NK-92 treated with Interleukin-12 subunit alpha and Interleukin-12 subunit beta, amount 100 ng/mL, for 24 hours (cell line): ENCODE data around the gene TBC1D3B.
"Not testable (repeated sequence)": the region's sequence is repeated elsewhere in the genome, so short reads cannot be mapped to it uniquely, and the experiment has no call there.

Experiments used
- DNase-seq: peaks from one replicate; lab custom pipeline; 2025; lab: John Stamatoyannopoulos, UW

The TBC1D3B gene

DNA sequence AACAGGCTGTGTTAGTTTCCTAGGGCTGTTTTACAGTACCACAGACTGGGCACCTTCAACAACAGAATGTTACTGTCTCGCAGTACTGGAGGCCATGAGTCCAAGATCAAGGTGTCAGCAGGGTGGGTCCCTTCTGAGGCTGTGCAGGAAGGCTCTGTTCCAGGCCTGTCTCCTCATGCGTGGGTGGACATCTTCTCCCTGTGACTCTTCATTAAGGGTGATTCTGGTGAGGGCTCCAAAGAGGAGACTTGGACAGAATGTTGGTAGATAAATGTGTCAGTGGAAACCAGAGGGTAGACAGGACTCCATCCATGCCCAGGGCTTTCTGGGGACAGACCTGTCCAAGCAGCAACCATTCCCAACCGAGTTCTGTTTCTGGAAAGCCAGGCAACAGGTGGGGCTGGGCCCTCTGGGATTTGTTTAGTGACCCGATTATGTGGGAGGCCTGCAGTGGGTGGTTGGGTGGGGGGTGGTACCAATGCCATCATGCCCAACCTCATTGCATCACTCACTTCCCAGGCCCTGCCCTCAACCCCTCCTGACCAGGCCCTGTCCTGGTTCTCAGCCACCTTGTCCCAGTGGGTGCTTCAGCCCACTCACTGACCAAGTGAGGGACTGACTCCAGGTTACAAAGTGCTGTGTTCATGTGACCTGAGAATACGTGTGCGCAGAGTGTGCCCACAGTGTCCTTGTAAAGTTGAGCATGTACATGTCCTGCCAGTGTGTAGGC lies 5.2 kb upstream of the TBC1D3B start:
- not testable (repeated sequence) for DNase-seq

DNA sequence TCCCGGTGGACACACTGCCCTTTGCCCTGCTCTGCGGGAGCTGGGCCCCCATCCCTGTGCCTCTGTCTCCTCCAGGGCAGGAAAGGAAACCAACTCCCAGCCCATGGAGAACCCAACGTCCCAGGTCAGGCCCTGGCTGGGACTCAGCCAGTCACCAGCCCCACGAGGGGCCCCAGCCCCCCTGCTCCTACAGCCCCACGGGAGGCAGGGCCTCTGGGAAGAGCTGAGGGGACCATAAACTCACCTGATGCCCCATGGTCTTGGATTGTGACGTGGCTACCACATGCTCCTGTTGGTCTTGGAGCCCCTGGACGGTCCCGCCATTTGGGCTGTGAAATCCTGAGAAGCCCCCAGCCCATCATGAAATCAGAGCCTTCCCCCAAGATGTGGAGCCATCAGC lies 7.6 kb downstream of the TBC1D3B start:
- not testable (repeated sequence) for DNase-seq

DNA sequence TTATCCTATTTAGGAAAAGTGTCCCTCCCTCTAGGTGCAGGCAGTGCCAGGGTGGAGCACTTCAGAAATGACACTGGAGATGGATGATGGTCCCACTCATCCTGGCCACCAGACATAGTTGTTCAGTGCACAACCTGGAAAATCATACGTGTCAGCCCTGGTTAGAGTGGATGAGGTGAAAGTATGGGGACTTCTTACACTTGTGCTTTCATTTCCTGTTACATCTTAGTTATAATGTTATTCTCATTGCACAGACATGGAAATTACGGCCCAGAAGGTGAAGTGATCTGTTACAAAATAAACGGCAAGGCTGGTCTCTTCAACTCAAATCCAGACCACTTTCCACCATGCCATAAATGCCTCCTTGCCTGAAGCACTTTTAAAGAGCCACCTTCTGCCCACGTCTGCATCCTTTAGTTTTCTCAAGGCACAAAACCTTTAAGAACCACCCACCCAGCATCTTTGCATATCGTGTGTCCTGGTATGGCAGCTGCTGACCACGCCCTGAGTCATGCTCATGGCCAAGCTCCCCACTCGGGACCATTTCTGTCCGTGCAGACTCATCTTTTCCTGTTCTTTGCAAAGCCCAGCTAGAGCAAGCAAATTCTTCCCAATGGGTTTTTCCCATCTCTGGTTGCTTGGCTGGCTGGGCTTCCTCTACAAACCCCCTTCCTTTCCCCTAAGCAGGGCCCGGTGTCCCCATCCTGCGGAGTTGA lies 22.4 kb downstream of the TBC1D3B start:
- peak; percentile 5 for DNase-seq

DNA sequence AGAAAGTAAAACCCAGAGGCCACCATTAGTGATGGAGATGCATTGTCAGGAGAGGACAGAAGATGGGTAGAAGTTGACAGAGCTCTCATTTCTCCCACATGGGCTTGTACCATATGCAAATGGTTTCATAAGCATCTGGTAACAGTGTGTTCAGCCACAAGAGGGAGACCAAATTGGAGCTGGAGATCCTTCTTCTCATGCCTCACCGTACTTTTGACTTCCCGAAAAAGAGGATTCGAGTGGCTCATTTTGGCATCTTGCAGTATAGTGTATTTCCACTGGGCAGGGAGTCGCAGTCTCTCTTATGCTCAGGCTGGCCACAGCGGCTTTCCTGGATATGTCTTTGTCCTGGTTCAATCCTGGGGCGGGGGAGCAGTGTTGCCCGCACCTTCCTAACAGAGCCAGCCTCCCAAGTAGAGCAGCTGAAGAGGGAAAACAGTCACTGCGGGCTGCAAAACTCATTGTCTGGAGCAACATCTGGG lies 23.8 kb downstream of the TBC1D3B start:
- DNase-seq: no peak

DNA sequence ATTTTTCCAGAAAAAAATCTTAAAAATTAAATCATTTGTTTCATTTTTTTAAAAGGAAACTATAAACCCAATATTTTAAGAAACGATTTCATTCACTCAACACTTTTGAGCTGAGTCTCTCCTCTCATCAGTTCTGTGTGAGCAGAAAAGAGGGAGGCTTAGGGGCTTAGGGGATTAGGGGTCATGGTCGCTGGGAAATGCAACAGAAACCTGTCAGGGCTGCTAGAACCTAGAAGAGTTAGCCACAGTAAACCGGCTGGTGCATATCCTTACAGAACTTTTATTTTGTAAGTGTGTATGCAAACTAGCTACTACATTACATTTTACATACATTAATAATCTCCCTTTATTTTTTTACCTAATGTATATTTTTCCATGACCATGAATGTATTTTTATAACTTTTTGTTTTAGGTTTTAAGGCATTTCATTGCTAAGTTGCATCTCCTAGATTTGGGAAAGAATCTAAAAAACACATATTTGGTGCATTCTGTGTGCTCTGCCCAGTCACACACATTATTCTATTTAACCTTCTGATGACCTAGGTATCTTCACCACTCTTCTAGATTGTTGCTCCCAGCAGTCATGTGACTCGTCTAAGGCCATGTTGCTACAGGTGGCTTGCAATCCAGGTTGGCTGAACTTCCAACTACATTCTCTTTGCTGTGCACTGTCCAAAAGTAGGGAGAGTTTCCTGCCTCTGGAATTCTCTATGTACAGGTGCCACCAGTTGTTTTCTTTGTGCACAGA lies 24.4 kb downstream of the TBC1D3B start:
- no peak for DNase-seq

DNA sequence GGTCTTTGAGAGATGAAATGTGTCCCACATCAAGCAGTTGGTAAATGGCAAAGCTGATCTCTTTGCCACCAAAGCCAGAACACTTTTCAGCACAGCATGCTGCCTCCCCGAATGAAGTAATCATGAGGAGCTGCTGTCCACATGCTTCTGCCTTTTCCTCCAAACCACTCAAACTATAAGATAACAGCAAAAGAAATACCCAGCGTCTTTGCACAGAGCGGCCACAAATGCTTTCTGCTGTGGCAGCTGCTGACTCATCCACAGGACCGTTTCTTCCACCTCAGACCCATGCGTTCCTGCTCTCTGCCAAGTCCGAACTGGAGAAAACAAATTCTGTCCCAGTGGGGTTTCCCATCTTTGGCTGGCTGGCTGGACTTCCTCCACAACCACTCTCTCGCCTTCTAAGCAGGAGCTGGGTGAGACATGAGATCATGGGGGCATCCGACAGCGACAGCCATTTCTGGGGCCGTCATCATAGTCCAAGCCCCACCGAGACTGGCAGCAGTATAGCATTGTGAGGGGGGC lies 27.1 kb downstream of the TBC1D3B start:
- DNase-seq: no peak

DNA sequence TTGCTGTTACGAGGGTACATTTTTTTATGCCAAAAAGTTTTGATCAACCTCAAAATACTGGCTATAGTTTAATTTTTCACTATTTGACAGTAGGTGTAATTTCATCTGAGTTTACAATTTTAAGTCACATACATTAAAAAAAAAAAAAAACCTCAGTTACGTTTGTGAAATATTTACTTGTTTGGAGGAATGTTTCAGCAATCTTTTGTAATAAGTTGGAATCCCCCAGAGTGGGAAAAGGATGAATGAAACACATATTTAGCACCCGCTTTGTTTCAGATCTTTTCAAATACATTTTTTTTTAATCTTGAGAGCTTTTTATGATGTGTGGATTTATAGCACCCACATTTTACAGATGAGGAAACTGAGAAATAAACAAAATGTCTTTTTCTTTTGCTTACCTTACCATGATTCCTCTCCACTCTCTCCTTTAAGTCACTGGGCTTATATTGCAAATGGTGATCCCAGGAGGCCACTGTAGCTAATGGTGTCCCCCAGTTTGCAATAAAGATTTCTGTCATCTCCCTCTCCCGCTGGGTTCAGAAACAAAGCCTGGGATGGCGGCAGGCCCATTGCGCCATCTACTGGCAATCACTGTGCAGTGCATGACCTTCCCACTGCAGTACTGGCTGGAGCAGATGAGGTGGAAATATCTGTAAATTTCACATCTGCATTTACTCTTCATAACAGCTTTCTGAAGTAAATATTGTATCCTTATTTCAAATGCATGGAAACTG lies 27.7 kb downstream of the TBC1D3B start:
- DNase-seq: peak; percentile 46

DNA sequence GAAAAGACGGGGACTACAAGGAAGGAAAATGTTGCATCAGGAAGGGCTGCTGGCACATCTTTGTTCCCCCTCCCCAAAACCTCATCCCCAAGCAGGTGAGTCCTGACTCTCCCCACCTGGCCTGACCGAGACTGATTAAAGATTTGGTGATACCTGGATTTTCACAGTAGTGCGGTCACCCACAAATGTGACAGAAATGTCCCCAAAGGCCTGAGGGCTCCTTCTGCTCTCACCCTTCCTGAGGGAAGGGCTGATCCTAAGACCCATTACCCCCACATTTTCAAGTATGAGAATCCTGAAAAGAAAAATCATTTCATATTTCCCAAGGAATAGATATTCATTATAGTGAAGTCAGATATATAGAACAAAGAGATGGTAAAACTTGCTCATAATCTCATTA lies 28.8 kb downstream of the TBC1D3B start:
- DNase-seq: peak; percentile 11

DNA sequence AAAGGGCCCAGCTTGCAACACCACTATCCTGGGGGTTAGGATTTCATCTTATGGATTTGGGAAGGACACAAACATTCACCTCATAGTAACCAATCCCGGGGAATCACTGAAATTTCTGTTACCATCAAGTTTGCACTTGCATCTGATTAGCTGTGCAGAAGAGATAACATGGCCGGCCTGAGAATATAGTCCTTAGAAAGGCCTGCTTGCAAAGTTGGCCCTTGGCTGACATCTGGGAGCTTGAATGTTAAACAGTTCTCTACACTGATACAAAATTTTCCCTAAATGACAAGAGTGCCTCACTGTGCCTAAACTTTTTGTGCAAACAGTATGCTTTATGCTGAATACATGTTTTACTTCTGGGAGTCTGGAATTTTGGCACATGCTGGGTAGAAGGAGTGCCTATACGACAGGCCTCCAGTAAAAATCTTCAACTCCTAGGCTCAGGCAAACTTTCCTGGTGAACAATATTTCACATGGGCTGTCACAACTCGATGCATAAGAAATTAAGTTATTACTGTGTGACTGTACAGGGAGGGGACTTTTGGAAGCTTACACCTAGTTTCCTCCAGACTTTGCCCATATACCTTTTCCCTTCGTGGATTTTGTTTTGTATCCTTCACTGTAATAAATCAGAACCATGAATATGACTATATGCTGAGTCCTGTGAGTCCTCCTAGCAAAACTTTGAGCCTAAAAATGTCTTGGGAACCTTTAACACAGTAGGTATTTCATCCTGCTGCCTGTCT lies 31.3 kb downstream of the TBC1D3B start:
- no peak for DNase-seq

DNA sequence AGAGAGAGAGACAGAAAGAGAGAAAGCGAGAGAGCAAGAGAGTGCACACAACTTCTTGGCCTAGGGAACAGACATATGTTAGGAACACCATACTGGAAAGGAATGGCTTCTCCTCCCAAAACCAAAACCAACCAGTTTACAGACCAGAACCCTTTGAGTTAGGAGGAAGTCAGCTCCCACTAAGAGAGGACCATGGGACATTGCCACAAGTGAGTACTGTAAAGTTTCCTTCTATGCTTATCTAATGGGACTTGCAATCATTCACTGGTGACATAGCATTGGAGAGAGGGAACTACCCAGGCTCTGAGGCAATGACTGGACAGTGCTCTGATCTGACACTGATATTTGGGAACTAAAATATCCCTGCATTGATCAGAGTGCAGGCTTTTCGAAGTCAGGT lies 32.4 kb downstream of the TBC1D3B start:
- DNase-seq: no peak

DNA sequence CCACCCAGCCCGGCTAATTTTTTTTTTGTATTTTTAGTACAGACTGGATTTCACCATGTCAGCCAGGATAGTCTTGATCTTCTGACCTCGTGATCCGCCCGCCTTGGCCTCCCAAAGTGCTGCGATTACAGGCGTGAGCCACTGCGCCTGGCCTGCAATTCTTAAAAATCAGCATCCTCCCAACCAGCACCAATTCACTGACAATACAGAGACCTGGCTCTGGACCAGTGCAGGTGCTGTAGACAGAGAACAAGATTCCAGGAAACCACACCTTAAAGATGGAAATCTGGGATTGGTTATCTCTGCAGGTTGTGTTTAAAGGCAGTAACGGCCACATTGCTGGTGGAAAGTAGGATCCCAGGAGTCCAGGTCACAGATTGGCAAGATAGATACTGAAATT lies 33.6 kb downstream of the TBC1D3B start:
- DNase-seq: no peak

DNA sequence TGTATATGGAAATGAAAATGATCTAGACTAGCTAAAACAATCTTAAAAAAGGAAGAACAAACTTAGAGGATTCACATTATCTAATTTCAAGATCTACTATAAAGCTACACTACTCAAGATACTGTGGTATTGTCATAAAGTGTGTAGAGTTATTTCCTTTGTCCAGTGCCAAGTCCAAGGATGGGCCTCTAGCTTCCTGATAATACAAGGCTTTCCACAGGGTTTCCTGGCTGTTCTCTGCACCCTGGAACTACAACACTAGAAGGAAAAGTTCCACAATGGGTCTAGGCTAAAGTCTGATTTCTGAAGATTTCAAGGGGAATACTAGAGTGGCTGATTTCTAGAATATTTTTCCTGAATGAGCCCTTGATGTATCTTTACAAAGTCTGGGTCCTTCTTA lies 34.2 kb downstream of the TBC1D3B start:
- DNase-seq: no peak

DNA sequence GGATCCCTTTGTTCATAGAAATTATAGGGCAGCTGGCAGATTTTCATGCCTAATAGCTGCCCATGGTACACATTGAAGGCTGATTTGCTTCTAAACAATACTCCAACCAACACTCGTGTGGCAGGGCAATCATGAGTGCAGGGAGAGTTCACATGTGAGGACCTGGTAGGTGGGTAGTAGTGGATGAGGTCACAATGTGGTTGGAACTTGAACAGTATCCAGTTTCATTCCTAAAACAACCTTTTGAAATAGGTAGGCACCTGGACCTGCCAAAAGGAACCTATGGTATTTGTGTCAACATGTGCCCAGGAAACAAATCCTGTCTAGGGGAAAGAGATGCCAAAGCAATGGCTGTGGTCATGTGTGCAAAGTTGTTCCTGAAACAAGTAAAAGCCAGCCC lies 40.0 kb downstream of the TBC1D3B start:
- DNase-seq: no peak

DNA sequence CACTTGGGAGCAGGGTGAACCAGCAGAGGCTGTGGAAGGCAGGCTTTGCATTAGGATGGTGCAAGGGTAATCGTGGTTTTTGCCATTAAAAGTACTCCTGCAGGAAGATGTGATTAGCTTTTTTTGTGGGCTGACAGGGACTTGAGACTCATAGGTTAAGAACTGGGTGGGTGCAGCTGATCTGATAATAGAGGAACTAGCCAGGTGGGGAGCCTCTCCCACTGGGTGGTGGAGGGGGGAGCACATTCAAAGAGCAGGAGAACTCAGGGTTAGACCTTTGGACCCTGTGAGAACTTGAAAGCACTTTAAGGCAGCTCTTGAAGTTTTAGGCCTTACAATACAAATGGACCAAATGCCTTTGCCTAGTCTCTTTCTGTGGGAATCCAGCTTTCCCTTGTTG lies 40.4 kb downstream of the TBC1D3B start:
- no peak for DNase-seq

DNA sequence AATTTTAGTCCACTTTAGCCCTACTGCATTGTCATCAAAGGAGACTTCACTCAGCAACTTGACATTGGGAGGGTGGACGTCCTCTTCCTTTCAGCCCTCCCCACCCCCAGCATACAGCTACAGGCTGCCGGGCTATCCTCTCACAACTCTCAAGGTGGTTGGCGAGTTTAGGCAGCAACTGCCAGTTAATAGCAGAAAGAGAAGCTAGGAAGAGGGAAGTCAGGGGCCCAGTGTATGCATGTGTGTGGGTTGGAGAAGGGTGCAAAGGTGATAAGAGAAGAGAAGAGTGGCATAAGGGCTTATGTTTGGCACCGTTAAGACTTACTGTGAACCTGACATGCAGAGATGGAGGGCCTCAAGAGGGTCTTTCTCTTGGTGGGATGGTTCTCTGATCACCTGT lies 41.0 kb downstream of the TBC1D3B start:
- no peak for DNase-seq

DNA sequence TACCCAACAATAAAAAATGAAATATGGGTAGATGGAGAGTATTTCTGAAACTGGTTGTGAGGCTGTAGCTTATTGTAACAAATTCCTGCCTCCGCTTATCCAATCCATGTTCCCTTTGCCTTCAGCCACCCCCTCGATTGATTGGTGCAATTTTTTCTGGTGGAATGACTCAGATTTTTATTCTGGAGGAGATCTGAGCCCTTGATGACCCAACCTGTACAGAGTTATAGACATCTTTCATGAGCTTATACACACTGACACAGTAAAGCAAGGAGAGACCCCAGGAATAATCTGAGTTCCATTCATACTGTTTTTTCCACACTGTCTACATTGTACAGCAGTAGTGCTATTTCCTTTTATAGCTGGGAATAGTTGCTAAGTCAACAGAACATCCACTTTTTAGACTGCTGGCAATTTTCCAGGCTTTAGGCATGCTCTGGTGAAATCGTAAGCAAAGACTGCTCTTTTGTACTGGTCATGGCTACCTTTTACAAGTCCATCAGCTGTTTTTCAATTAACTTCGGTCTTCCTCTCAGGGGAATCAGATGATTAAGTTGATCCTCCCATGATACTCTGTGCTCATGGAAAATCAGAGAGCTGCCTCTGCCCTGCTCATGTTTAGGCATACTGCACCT lies 42.7 kb downstream of the TBC1D3B start:
- no peak for DNase-seq

DNA sequence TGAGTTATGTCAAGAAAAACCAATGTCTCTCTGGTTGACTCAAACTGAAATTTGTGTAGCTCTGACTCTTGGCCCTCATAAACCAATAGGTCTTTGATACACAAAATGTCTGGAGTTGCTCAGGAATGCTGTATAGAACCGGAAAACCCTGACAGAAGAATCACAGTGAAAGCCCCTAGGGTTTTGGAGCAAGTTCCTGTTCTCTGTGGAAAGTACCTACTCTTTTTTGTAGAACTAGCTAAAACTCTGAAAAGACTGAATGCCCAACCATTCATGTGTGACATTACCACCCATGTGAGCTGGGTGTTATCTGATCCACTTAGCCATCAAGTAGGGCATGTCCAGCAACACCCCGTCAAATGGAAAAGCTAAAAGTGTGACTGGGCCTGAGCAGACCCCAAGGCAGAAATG lies 44.0 kb downstream of the TBC1D3B start:
- no peak for DNase-seq

DNA sequence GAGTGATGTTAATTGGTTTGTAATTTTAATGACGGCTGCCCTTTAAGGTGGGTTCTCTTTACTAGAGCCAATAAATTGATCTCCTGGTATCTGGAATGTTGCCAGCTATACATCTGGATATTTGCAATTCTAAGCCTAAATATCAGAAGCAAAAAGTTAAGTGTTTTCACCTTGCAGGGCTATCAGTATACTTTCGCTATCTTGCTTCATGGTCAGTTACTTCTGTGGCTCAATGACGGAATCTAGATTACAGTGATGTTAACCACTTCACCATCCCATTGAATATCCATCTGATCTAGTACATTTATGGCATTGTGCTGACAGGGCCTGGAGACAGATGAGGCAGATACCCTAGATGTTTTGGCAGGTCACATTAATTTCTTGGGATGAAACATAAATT lies 44.5 kb downstream of the TBC1D3B start:
- DNase-seq: no peak

DNA sequence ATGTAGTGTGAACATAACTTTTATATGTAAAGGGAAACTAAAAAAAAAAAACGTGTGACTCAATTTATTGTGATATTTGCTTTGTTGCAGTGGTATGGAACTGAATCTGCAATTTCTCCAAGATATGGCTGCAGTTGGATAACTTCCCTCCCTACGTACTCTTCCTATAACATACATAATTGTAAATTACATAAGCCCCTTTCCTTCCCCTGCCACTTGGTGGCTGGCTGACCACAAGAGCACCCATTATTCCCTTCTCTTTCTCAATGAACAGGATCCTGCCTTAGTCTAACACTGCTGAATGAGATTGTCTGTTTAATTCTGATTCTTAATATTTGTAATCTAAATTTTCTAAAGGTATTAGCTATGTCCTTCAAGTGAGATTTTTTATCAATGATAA lies 45.0 kb downstream of the TBC1D3B start:
- DNase-seq: no peak

DNA sequence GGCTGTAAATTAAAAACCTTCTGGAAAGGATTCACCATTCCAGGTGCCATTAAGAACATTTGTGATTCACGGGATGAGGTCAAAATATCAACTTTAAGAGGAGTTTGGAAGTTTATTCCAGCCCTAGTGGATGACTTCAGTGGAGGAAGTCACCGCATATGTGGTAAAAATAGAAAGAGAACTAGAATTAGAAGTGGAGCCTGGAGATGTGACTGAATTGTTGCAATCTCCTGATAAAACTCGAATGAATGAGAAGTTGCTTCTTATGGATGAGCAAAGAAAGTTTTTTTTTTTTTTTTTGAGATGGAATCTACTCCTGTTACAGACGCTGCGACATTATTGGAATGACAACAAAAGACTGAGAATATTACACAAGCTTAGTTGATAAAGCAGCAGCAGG lies 46.1 kb downstream of the TBC1D3B start:
- DNase-seq: no peak

DNA sequence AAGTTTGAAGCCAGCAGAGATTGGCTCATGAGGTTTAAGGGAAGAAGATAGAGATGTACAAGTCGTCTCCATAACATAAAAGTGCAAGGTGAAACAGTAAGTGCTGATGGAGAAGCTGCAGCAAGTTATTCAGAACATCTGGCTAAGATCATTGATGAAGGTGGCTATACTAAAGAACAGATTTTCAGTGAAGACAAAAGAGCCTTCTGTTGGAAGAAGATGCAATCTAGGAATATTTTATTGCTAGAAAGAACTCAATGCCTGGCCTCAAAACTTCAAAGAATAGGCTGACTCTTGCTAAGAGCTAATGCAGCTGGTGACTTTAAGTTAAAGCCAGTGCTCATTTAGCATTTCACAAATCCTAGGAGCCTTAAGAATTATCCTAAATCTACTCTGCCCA lies 46.8 kb downstream of the TBC1D3B start:
- no peak for DNase-seq
